Measurements from ENCODE around the gene SERTAD4. TPM values are rescaled to one million over a fixed set of nuclear protein-coding genes. Genes with fewer than 3 reads are reported as not detected.

SERTAD4 gene
- total RNA-seq, 1 experiment from 2014 or later: 8.0 TPM

GRCh38 chr1:210235363-210236053 is 2.9 kb downstream of the SERTAD4 start:
- TF ChIP-seq, protein P1, sequence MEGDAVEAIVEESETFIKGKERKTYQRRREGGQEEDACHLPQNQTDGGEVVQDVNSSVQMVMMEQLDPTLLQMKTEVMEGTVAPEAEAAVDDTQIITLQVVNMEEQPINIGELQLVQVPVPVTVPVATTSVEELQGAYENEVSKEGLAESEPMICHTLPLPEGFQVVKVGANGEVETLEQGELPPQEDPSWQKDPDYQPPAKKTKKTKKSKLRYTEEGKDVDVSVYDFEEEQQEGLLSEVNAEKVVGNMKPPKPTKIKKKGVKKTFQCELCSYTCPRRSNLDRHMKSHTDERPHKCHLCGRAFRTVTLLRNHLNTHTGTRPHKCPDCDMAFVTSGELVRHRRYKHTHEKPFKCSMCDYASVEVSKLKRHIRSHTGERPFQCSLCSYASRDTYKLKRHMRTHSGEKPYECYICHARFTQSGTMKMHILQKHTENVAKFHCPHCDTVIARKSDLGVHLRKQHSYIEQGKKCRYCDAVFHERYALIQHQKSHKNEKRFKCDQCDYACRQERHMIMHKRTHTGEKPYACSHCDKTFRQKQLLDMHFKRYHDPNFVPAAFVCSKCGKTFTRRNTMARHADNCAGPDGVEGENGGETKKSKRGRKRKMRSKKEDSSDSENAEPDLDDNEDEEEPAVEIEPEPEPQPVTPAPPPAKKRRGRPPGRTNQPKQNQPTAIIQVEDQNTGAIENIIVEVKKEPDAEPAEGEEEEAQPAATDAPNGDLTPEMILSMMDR (conservative IDR thresholded peaks at IDR 0.05; ENCODE audit: low read depth, low read length): no peak
- TF ChIP-seq EZH2 (IDR thresholded peaks at IDR 0.05; ENCODE audit: borderline replicate concordance, low read depth, low read length, poor library complexity, severe bottlenecking): no peak
- Histone ChIP-seq H3K9me3 (ENCODE audit: low read depth, low read length, poor library complexity, severe bottlenecking) (no peaks in the 10 kb centered on the region), H3K27me3 (replicated peaks; ENCODE audit: insufficient read depth, low read depth, low read length, poor library complexity) (peaks cover 19% of the 10 kb centered on the region), H3K4me1 (ENCODE audit: insufficient read depth, low read length, poor library complexity, severe bottlenecking) (peaks cover 62% of the 10 kb centered on the region), H3K36me3 (ENCODE audit: insufficient read depth, low read length, poor library complexity, severe bottlenecking) (no peaks in the 10 kb centered on the region), H3K4me3 (ENCODE audit: low read depth, low read length, poor library complexity, severe bottlenecking) (no peak overlapping the region), H3K27ac (ENCODE audit: low read depth, low read length, poor library complexity, severe bottlenecking) (no peak overlapping the region)
- ChIA-PET POLR2A (ENCODE audit: low non-redundant PET) (no interaction called here), CTCF (no interaction called here)
- intact Hi-C loops (cut with micrococcal nuclease; ENCODE audit: unreplicated experiment): loop anchor here (5.0 kb wide), 2 partner anchors 57 to 77 kb away; no protein-coding TSS in a partner anchor
- BruUV-seq (replicated peaks): TSS peak; percentile 35
- DNase-seq (ENCODE audit: low spot score): no peak

- Histone ChIP-seq H3K27ac (ENCODE audit: low read depth, low read length, poor library complexity, severe bottlenecking) (no peak overlapping the region), H3K4me1 (ENCODE audit: insufficient read depth, low read length, poor library complexity, severe bottlenecking) (peaks cover 59% of the 10 kb centered on the region), H3K9me3 (ENCODE audit: low read depth, low read length, poor library complexity, severe bottlenecking) (no peaks in the 10 kb centered on the region), H3K36me3 (ENCODE audit: insufficient read depth, low read length, poor library complexity, severe bottlenecking) (no peaks in the 10 kb centered on the region), H3K27me3 (replicated peaks; ENCODE audit: insufficient read depth, low read depth, low read length, poor library complexity) (peaks cover 10% of the 10 kb centered on the region), H3K4me3 (ENCODE audit: low read depth, low read length, poor library complexity, severe bottlenecking) (no peak overlapping the region)
- intact Hi-C loops (cut with micrococcal nuclease; ENCODE audit: unreplicated experiment): loop anchor here (5.0 kb wide), 2 partner anchors 56 to 76 kb away; no protein-coding TSS in a partner anchor
- CTCF ChIA-PET: no interaction called here
- POLR2A ChIA-PET (ENCODE audit: low non-redundant PET): interaction anchor here (0.6 kb wide), 1 partner anchor 434 kb away, joined by 3 read pairs; no protein-coding TSS in a partner anchor
- TF ChIP-seq, protein P1 (conservative IDR thresholded peaks at IDR 0.05; ENCODE audit: low read depth, low read length): no peak
- no peak for TF ChIP-seq EZH2 (IDR thresholded peaks at IDR 0.05; ENCODE audit: borderline replicate concordance, low read depth, low read length, poor library complexity, severe bottlenecking)
- BruUV-seq (replicated peaks): no TSS peak
- DNase-seq (ENCODE audit: low spot score): no peak
Observed at GRCh38 chr1:210236386-210236839, 3.8 kb downstream of the SERTAD4 start.

DNA sequence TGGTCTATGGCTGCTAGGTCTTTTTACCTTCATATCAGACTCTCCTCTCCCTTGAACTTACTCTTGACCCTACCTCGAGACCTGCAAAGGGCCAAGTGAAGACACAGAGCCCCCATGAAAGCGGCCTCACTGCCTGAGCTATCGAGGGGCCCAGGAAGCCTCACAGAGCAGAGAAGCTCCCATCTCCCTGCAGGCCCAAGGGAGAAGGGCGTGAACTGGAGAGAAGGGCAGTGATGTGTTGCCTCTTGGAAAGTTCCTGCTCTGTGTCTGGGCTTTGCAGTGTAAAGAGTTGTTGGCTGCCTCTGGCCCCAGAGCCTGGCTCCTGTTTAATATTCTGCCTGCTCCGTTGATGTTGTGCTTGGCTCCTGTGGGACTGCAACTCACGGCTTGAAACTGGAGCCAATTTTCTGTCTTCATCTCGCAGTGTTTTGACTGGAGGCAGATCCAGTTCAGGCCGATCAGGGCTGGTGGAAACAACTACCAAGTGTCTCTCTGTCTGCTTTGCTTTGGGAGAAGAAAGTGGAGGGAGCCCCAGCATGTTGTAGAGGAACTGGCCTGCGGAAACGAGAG is 4.3 kb downstream of the SERTAD4 start:
- DNase-seq (ENCODE audit: low spot score): peak; percentile 52
- intact Hi-C loops (cut with micrococcal nuclease; ENCODE audit: unreplicated experiment): loop anchor here (5.0 kb wide), 2 partner anchors 55 to 75 kb away; no protein-coding TSS in a partner anchor
- Histone ChIP-seq H3K36me3 (ENCODE audit: insufficient read depth, low read length, poor library complexity, severe bottlenecking) (no peaks in the 10 kb centered on the region), H3K27ac (ENCODE audit: low read depth, low read length, poor library complexity, severe bottlenecking) (no peak overlapping the region), H3K4me3 (ENCODE audit: low read depth, low read length, poor library complexity, severe bottlenecking) (no peak overlapping the region), H3K4me1 (ENCODE audit: insufficient read depth, low read length, poor library complexity, severe bottlenecking) (peaks cover 55% of the 10 kb centered on the region), H3K9me3 (ENCODE audit: low read depth, low read length, poor library complexity, severe bottlenecking) (no peaks in the 10 kb centered on the region), H3K27me3 (replicated peaks; ENCODE audit: insufficient read depth, low read depth, low read length, poor library complexity) (peaks cover 7% of the 10 kb centered on the region)
- no TSS peak for BruUV-seq (replicated peaks)
- CTCF ChIA-PET: no interaction called here
- TF ChIP-seq, protein P1 (conservative IDR thresholded peaks at IDR 0.05; ENCODE audit: low read depth, low read length): no peak
- TF ChIP-seq EZH2 (IDR thresholded peaks at IDR 0.05; ENCODE audit: borderline replicate concordance, low read depth, low read length, poor library complexity, severe bottlenecking): no peak
- POLR2A ChIA-PET (ENCODE audit: low non-redundant PET): interaction anchor here (0.6 kb wide), 1 partner anchor 434 kb away, joined by 3 read pairs; no protein-coding TSS in a partner anchor
